ENCODE measurements around the gene ANKRD11. TPM values are rescaled to one million over a fixed set of nuclear protein-coding genes. Genes with fewer than 3 reads are reported as not detected.

ANKRD11 gene
- polyA plus RNA-seq, 3 donors = 3.2 to 62.4 (median 5.4) TPM

- 78% methylated on average over 4 of the region's 5 CpGs for WGBS (ENCODE audit: insufficient coverage)
These were observed 45.2 kb downstream of the ANKRD11 start for GRCh38 chr16:89445166-89445565.

GRCh38 chr16:89444728-89445127 lies 45.6 kb downstream of the ANKRD11 start:
- H4K20me1 ChIP-seq (ENCODE audit: insufficient read depth, low read length) = peaks cover 100% of the 10 kb centered on the region
- peak overlapping the region; percentile 7 for H3K4me2 ChIP-seq (replicated peaks; ENCODE audit: extremely low read depth, low read length, poor library complexity, severe bottlenecking)
- intact Hi-C loops (cut with micrococcal nuclease) = loop anchor here in 1 of 2 donors (5.0 kb wide), 2 partner anchors 37 to 43 kb away; no protein-coding TSS in a partner anchor
- no peak overlapping the region for H2AFZ ChIP-seq (ENCODE audit: insufficient read depth, low read depth, low read length, poor library complexity, severe bottlenecking)
- H3K9ac ChIP-seq (ENCODE audit: insufficient read depth, low read length, poor library complexity, severe bottlenecking) = no peak overlapping the region
- no peak overlapping the region for H3K4me3 ChIP-seq (replicated peaks in 1 of 3; ENCODE audit: low read depth in 2 of 3, low read length in 3 of 3)
- H3K27me3 Mint-ChIP-seq (ENCODE audit: low read depth in 3 of 3) = peaks cover 0 to 2% (median 0%) of the 10 kb centered on the region in 3 donors
- no peaks in the 10 kb centered on the region for H3K36me3 ChIP-seq (replicated peaks in 1 of 2; ENCODE audit: control insufficient read depth in 1 of 2, insufficient read depth in 2 of 2, low read length in 2 of 2)
- no peaks in the 10 kb centered on the region for H3K9me3 Mint-ChIP-seq
- peaks cover 57 to 78% of the 10 kb centered on the region in 2 donors for H3K4me1 ChIP-seq (ENCODE audit: control insufficient read depth in 1 of 2, insufficient read depth in 2 of 2, low read length in 2 of 2)
- peak overlapping the region in 2 of 7 donors; percentile 21 to 43 for H3K27ac Mint-ChIP-seq
- no peak overlapping the region for H3K4me3 Mint-ChIP-seq
- peaks cover 100% of the 10 kb centered on the region for H3K79me2 ChIP-seq (ENCODE audit: insufficient read depth, low read length)
- no peak for TF ChIP-seq CTCF (IDR thresholded peaks at IDR 0.05)
- peak overlapping the region in 1 of 2 donors; percentile 12 for H3K27ac ChIP-seq (ENCODE audit: low read depth in 1 of 2, low read length in 2 of 2)
- no peak for DNase-seq
- peaks cover 87% of the 10 kb centered on the region for H3K4me1 Mint-ChIP-seq
- no peaks in the 10 kb centered on the region for H3K27me3 ChIP-seq (ENCODE audit: control insufficient read depth in 2 of 2, insufficient read depth in 2 of 2, low read length in 2 of 2)
- peaks cover 6 to 14% of the 10 kb centered on the region in 2 donors for H3K36me3 Mint-ChIP-seq
- 0% methylated on average over 1 of the region's 3 CpGs for WGBS (ENCODE audit: insufficient coverage)
- no peaks in the 10 kb centered on the region for H3K9me3 ChIP-seq (replicated peaks in 1 of 2; ENCODE audit: control insufficient read depth in 1 of 2, insufficient read depth in 1 of 2, low read length in 2 of 2)

More at GRCh38 chr16:89445166-89445565, 45.2 kb downstream of the ANKRD11 start:
- no peak overlapping the region for H2AFZ ChIP-seq (ENCODE audit: insufficient read depth, low read depth, low read length, poor library complexity, severe bottlenecking)
- H3K79me2 ChIP-seq (ENCODE audit: insufficient read depth, low read length) = peaks cover 100% of the 10 kb centered on the region
- peaks cover 87% of the 10 kb centered on the region for H3K4me1 Mint-ChIP-seq
- H3K9ac ChIP-seq (ENCODE audit: insufficient read depth, low read length, poor library complexity, severe bottlenecking) = no peak overlapping the region
- peaks cover 2 to 12% of the 10 kb centered on the region in 2 donors for H3K36me3 Mint-ChIP-seq
- H3K27ac Mint-ChIP-seq = peak overlapping the region in 2 of 7 donors; percentile 43 to 50
- intact Hi-C loops (cut with micrococcal nuclease) = no loop called here
- peaks cover 100% of the 10 kb centered on the region for H4K20me1 ChIP-seq (ENCODE audit: insufficient read depth, low read length)
- peaks cover 0 to 2% (median 0%) of the 10 kb centered on the region in 3 donors for H3K27me3 Mint-ChIP-seq (ENCODE audit: low read depth in 3 of 3)
- H3K9me3 Mint-ChIP-seq = no peaks in the 10 kb centered on the region
- no peak overlapping the region for H3K4me3 ChIP-seq (replicated peaks in 1 of 3; ENCODE audit: low read depth in 2 of 3, low read length in 3 of 3)
- no peak for TF ChIP-seq CTCF (IDR thresholded peaks at IDR 0.05)
- H3K36me3 ChIP-seq (replicated peaks in 1 of 2; ENCODE audit: control insufficient read depth in 1 of 2, insufficient read depth in 2 of 2, low read length in 2 of 2) = no peaks in the 10 kb centered on the region
- no peak overlapping the region for H3K4me3 Mint-ChIP-seq
- H3K27me3 ChIP-seq (ENCODE audit: control insufficient read depth in 2 of 2, insufficient read depth in 2 of 2, low read length in 2 of 2) = no peaks in the 10 kb centered on the region
- no peak for DNase-seq
- peaks cover 57 to 78% of the 10 kb centered on the region in 2 donors for H3K4me1 ChIP-seq (ENCODE audit: control insufficient read depth in 1 of 2, insufficient read depth in 2 of 2, low read length in 2 of 2)
- H3K4me2 ChIP-seq (replicated peaks; ENCODE audit: extremely low read depth, low read length, poor library complexity, severe bottlenecking) = no peak overlapping the region
- no peaks in the 10 kb centered on the region for H3K9me3 ChIP-seq (replicated peaks in 1 of 2; ENCODE audit: control insufficient read depth in 1 of 2, insufficient read depth in 1 of 2, low read length in 2 of 2)
- H3K27ac ChIP-seq (ENCODE audit: low read depth in 1 of 2, low read length in 2 of 2) = no peak overlapping the region

Data from CD14-positive monocyte (primary cell).